ENCODE data around the gene COG1.
"Not testable (repeated sequence)": the region's sequence is repeated elsewhere in the genome, so short reads cannot be mapped to it uniquely, and the experiment has no call there.

The COG1 gene, protein sequence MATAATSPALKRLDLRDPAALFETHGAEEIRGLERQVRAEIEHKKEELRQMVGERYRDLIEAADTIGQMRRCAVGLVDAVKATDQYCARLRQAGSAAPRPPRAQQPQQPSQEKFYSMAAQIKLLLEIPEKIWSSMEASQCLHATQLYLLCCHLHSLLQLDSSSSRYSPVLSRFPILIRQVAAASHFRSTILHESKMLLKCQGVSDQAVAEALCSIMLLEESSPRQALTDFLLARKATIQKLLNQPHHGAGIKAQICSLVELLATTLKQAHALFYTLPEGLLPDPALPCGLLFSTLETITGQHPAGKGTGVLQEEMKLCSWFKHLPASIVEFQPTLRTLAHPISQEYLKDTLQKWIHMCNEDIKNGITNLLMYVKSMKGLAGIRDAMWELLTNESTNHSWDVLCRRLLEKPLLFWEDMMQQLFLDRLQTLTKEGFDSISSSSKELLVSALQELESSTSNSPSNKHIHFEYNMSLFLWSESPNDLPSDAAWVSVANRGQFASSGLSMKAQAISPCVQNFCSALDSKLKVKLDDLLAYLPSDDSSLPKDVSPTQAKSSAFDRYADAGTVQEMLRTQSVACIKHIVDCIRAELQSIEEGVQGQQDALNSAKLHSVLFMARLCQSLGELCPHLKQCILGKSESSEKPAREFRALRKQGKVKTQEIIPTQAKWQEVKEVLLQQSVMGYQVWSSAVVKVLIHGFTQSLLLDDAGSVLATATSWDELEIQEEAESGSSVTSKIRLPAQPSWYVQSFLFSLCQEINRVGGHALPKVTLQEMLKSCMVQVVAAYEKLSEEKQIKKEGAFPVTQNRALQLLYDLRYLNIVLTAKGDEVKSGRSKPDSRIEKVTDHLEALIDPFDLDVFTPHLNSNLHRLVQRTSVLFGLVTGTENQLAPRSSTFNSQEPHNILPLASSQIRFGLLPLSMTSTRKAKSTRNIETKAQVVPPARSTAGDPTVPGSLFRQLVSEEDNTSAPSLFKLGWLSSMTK

GRCh38 chr17:73192894-73193701, at the start of gene COG1:
TSS of gene COG1 (plus strand) at chr17:73193055. CDS start at chr17:73193070, 15 bp downstream.
- peak within 1 kb of the TSS; percentile 69 for H3K4me3 ChIP-seq (ENCODE audit: low read depth, low read length)
- H3K36me3 ChIP-seq (ENCODE audit: control insufficient read depth, insufficient read depth, low read length): no peaks in the 10 kb centered on the region
- peak within 1 kb of the TSS; percentile 88 for H3K4me2 ChIP-seq (ENCODE audit: low read length)
- peaks cover 8% of the 10 kb centered on the region for H3K4me1 ChIP-seq
- peak within 1 kb of the TSS; percentile 59 for H3K9ac ChIP-seq
- H2AFZ ChIP-seq: peak within 1 kb of the TSS; percentile 92
- H3K9me3 ChIP-seq (ENCODE audit: control insufficient read depth, low read length): no peaks in the 10 kb centered on the region
- no peak for TF ChIP-seq CTCF (IDR thresholded peaks at IDR 0.05)
- peak within 1 kb of the TSS; percentile 82 for H3K27ac ChIP-seq
- H3K27me3 ChIP-seq (ENCODE audit: control insufficient read depth, insufficient read depth, low read length): no peaks in the 10 kb centered on the region
- H3K79me2 ChIP-seq: peaks cover 6% of the 10 kb centered on the region

GRCh38 chr17:73144209-73144608, 48.6 kb upstream of the COG1 start:
- not testable (repeated sequence) for H3K36me3 ChIP-seq (ENCODE audit: control insufficient read depth, insufficient read depth, low read length); H3K9me3 ChIP-seq (ENCODE audit: control insufficient read depth, low read length); H3K4me1 ChIP-seq; H2AFZ ChIP-seq; H3K9ac ChIP-seq; H3K27me3 ChIP-seq (ENCODE audit: control insufficient read depth, insufficient read depth, low read length); H3K4me3 ChIP-seq (ENCODE audit: low read depth, low read length); H3K27ac ChIP-seq; H3K4me2 ChIP-seq (ENCODE audit: low read length); H3K79me2 ChIP-seq

GRCh38 chr17:73145641-73146040, 47.2 kb upstream of the COG1 start:
- H3K9ac ChIP-seq: no peak overlapping the region
- no peak for TF ChIP-seq CTCF (IDR thresholded peaks at IDR 0.05)
- no peak overlapping the region for H3K4me2 ChIP-seq (ENCODE audit: low read length)
- no peaks in the 10 kb centered on the region for H3K27me3 ChIP-seq (ENCODE audit: control insufficient read depth, insufficient read depth, low read length)
- H3K4me1 ChIP-seq: no peaks in the 10 kb centered on the region
- H3K79me2 ChIP-seq: no peaks in the 10 kb centered on the region
- H3K36me3 ChIP-seq (ENCODE audit: control insufficient read depth, insufficient read depth, low read length): no peaks in the 10 kb centered on the region
- no peak overlapping the region for H3K27ac ChIP-seq
- H3K9me3 ChIP-seq (ENCODE audit: control insufficient read depth, low read length): no peaks in the 10 kb centered on the region
- no peak overlapping the region for H3K4me3 ChIP-seq (ENCODE audit: low read depth, low read length)
- no peak overlapping the region for H2AFZ ChIP-seq

DNA sequence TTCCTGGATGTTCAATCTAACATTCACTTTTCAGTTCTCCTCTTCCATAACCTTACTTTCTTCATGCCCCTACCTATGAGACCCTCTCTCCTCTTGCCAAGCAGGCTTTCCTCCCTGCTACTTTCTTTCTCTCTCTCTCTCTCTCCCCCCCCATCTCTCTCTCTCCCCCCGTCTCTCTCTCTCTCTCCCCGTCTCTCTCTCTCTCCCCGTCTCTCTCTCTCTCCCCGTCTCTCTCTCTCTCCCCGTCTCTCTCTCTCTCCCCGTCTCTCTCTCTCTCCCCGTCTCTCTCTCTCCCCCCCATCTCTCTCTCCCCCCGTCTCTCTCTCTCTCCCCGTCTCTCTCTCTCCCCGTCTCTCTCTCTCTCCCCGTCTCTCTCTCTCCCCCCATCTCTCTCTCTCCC, 45.1 kb upstream of the COG1 start:
- not testable (repeated sequence) for H3K27ac ChIP-seq; H3K4me2 ChIP-seq (ENCODE audit: low read length); H3K4me1 ChIP-seq; H3K27me3 ChIP-seq (ENCODE audit: control insufficient read depth, insufficient read depth, low read length); H3K9me3 ChIP-seq (ENCODE audit: control insufficient read depth, low read length); H3K4me3 ChIP-seq (ENCODE audit: low read depth, low read length); H3K36me3 ChIP-seq (ENCODE audit: control insufficient read depth, insufficient read depth, low read length); H3K79me2 ChIP-seq; H2AFZ ChIP-seq; H3K9ac ChIP-seq

- Histone ChIP-seq H3K79me2 (no peaks in the 10 kb centered on the region), H3K27me3 (ENCODE audit: control insufficient read depth, insufficient read depth, low read length) (no peaks in the 10 kb centered on the region), H3K9me3 (ENCODE audit: control insufficient read depth, low read length) (no peaks in the 10 kb centered on the region), H3K4me2 (ENCODE audit: low read length) (no peak overlapping the region), H3K9ac (no peak overlapping the region), H2AFZ (no peak overlapping the region), H3K27ac (no peak overlapping the region), H3K36me3 (ENCODE audit: control insufficient read depth, insufficient read depth, low read length) (no peaks in the 10 kb centered on the region), H3K4me3 (ENCODE audit: low read depth, low read length) (no peak overlapping the region), H3K4me1 (no peaks in the 10 kb centered on the region)
- TF ChIP-seq CTCF (IDR thresholded peaks at IDR 0.05): no peak
These were observed 44.1 kb upstream of the COG1 start for GRCh38 chr17:73148540-73149334.

DNA sequence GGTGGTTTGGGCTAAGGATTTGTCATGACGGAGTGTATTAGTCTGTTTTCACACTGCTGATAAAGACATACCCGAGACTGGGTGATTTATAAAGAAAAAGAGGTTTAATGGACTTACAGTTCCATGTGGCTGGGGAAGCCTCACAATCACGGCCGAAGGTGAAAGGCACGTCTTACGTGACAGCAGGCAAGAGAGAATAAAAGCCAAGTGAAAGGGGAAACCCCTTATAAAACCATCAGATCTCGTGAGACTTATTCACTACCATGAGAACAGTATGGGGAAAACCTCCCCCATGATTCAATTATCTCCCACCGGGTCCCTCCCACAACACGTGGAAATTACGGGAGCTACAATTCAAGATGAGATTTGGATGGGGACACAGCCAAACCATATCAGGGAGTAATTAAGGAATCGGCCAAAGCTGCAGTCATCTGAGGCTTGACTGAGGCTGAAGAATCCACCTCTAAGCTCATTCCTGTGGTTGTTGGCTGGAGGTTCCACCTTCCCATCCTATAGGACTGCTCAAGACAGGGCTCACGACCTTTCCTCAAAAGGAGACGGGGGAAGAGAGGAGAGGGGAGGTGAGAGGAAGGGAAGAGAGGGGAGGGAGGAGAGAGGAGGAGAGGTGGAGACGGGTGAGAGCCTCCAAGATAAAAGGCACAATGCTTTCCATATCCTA, 42.1 kb upstream of the COG1 start:
- not testable (repeated sequence) for H3K4me2 ChIP-seq (ENCODE audit: low read length); H2AFZ ChIP-seq

More for the DNA sequence above, 42.1 kb upstream of the COG1 start:
- not testable (repeated sequence) for H3K27ac ChIP-seq; H3K9ac ChIP-seq; H3K4me3 ChIP-seq (ENCODE audit: low read depth, low read length); H3K79me2 ChIP-seq; H3K4me1 ChIP-seq; H3K36me3 ChIP-seq (ENCODE audit: control insufficient read depth, insufficient read depth, low read length); H3K27me3 ChIP-seq (ENCODE audit: control insufficient read depth, insufficient read depth, low read length); H3K9me3 ChIP-seq (ENCODE audit: control insufficient read depth, low read length)
